IMR-90 (cell line): ENCODE data around the gene FAIM2. TPM values are rescaled to one million over a fixed set of nuclear protein-coding genes. Genes with fewer than 3 reads are reported as not detected.
"Not testable (repeated sequence)": the region's sequence is repeated elsewhere in the genome, so short reads cannot be mapped to it uniquely, and the experiment has no call there.

Experiments used
- ATAC-seq: fragments of 200-7000 bp; cut with Tn5 transposase; 2 replicates; pipeline ENCODE4 v1.9.1; 2020; ENCODE audit warnings: low read depth, mild to moderate bottlenecking, moderate library complexity
- BruUV-seq: library from RNA; stranded (reverse); fragments of 400-500 nt; replicated peaks from 2 replicates; lab custom pipeline; 2021; lab: Mats Ljungman, UMichigan
- CTCF ChIA-PET: fragments of 300-600 bp; formaldehyde crosslinking; extraction: SDS; loops from one replicate; lab custom pipeline; 2021; ENCODE audit warnings: antibody characterized with exemption; lab: Yijun Ruan, JAX
- POLR2A ChIA-PET: fragments of 300-600 bp; sonication (Branson Sonifier 250); formaldehyde crosslinking; loops from one replicate; lab custom pipeline; 2022; ENCODE audit warnings: antibody characterized with exemption; ENCODE audit not compliant: unreplicated experiment; lab: Charles Lee
- DNase-seq: peaks from one replicate; pipeline ENCODE4 v3.0.0; 2013
- H2AFZ ChIP-seq: replicated peaks from 2 replicates; pipeline ENCODE3; 2013; ENCODE audit warnings: low read length, mild to moderate bottlenecking; ENCODE audit not compliant: poor library complexity
- H2AK5ac ChIP-seq: 2 replicates; pipeline ENCODE4 v1.6.1; 2013; ENCODE audit warnings: low read depth, low read length, inconsistent platforms
- H2AK9ac ChIP-seq: replicated peaks from 2 replicates; pipeline ENCODE3; 2013; ENCODE audit warnings: mild to moderate bottlenecking, low read depth, low read length, moderate library complexity; ENCODE audit not compliant: poor library complexity
- H2BK120ac ChIP-seq: 2 replicates; pipeline ENCODE4 v1.6.1; 2013; ENCODE audit warnings: low read depth, low read length, inconsistent platforms
- H2BK15ac ChIP-seq: 3 replicates; pipeline ENCODE4 v1.6.1; 2013; ENCODE audit warnings: low read depth, low read length, inconsistent platforms
- H2BK20ac ChIP-seq: 2 replicates; pipeline ENCODE4 v1.6.1; 2013; ENCODE audit warnings: low read depth, mild to moderate bottlenecking, inconsistent platforms, low read length, moderate library complexity
- H2BK5ac ChIP-seq: 2 replicates; pipeline ENCODE4 v1.6.1; 2013; ENCODE audit warnings: mild to moderate bottlenecking, low read depth, low read length, inconsistent platforms; ENCODE audit not compliant: poor library complexity, severe bottlenecking
- H3K14ac ChIP-seq: replicated peaks from 2 replicates; pipeline ENCODE4 v1.6.1; 2013; ENCODE audit warnings: low read depth, low read length, inconsistent platforms
- H3K18ac ChIP-seq: 2 replicates; pipeline ENCODE4 v1.6.1; 2013; ENCODE audit warnings: low read depth, low read length, control low read depth
- H3K23ac ChIP-seq: 2 replicates; pipeline ENCODE4 v1.6.1; 2013; ENCODE audit warnings: low read depth, low read length, inconsistent platforms
- H3K27ac ChIP-seq: 2 replicates; pipeline ENCODE4 v1.5.1; 2013; ENCODE audit warnings: mild to moderate bottlenecking, control low read depth, low read length; ENCODE audit not compliant: insufficient read depth
- H3K27me3 ChIP-seq: 2 replicates; pipeline ENCODE4 v1.6.1; 2013; ENCODE audit warnings: low read length; ENCODE audit not compliant: control insufficient read depth, insufficient read depth
- H3K36me3 ChIP-seq: 2 replicates; pipeline ENCODE4 v1.6.1; 2013; ENCODE audit warnings: low read length, mixed read lengths; ENCODE audit not compliant: control insufficient read depth, insufficient read depth
- H3K4ac ChIP-seq: 2 replicates; pipeline ENCODE4 v1.6.1; 2013; ENCODE audit warnings: low read depth, low read length, inconsistent platforms
- H3K4me1 ChIP-seq: 2 replicates; pipeline ENCODE4 v1.6.1; 2013; ENCODE audit warnings: low read length, mixed read lengths; ENCODE audit not compliant: control insufficient read depth, insufficient read depth
- H3K4me2 ChIP-seq: 2 replicates; pipeline ENCODE4 v1.6.1; 2013; ENCODE audit warnings: low read depth, mild to moderate bottlenecking, control low read depth, low read length, moderate library complexity
- H3K4me3 ChIP-seq: 2 replicates; pipeline ENCODE4 v1.5.1; 2013; ENCODE audit warnings: low read depth, mild to moderate bottlenecking, control low read depth, low read length, moderate library complexity; ENCODE audit not compliant: insufficient read depth
- H3K56ac ChIP-seq: 2 replicates; pipeline ENCODE4 v1.6.1; 2013; ENCODE audit warnings: low read length, inconsistent platforms; ENCODE audit not compliant: insufficient read depth; ENCODE audit errors: extremely low read depth
- H3K79me1 ChIP-seq, 2 experiments: 2 replicates each; pipeline ENCODE4 v1.6.1; 2013; ENCODE audit warnings: low read length in 2 of 2, inconsistent platforms in 1 of 2, low read depth in 1 of 2
- H3K9ac ChIP-seq: 2 replicates; pipeline ENCODE4 v1.6.1; 2013; ENCODE audit warnings: low read depth, low read length, control low read depth
- H3K9me1 ChIP-seq: 2 replicates; pipeline ENCODE4 v1.6.1; 2013; ENCODE audit warnings: low read length, inconsistent platforms; ENCODE audit not compliant: insufficient read depth
- H3K9me3 ChIP-seq: 2 replicates; pipeline ENCODE4 v1.6.1; 2013; ENCODE audit warnings: low read length; ENCODE audit not compliant: control insufficient read depth, insufficient read depth
- H4K20me1 ChIP-seq: 2 replicates; pipeline ENCODE4 v1.6.1; 2013; ENCODE audit warnings: low read length, inconsistent platforms; ENCODE audit not compliant: insufficient read depth
- H4K5ac ChIP-seq: 2 replicates; pipeline ENCODE4 v1.6.1; 2013; ENCODE audit warnings: mild to moderate bottlenecking, low read depth, low read length, control low read depth
- H4K8ac ChIP-seq, 2 experiments: 2 replicates each; pipeline ENCODE4 v1.6.1; 2013; ENCODE audit warnings: low read depth in 2 of 2, low read length in 2 of 2, control low read depth in 1 of 2, inconsistent platforms in 1 of 2
- H4K91ac ChIP-seq: 2 replicates; pipeline ENCODE4 v1.6.1; 2013; ENCODE audit warnings: low read depth, low read length, inconsistent platforms; ENCODE audit not compliant: insufficient read depth
- CTCF ChIP-seq: conservative IDR thresholded peaks from 2 replicates; pipeline ENCODE4 v1.5.1; 2012; ENCODE audit warnings: mild to moderate bottlenecking, low read depth, low read length, improper control_type of control experiment
- MAZ ChIP-seq: IDR thresholded peaks from 2 replicates; pipeline ENCODE4 v1.6.1; 2012; ENCODE audit warnings: low read depth, mild to moderate bottlenecking, low read length, improper control_type of control experiment, moderate library complexity, borderline replicate concordance
- RAD21 ChIP-seq: IDR thresholded peaks from 2 replicates; pipeline ENCODE4 v1.6.1; 2012; ENCODE audit warnings: low read length, improper control_type of control experiment
- RCOR1 ChIP-seq: IDR thresholded peaks from 2 replicates; pipeline ENCODE4 v1.6.1; 2012; ENCODE audit warnings: mild to moderate bottlenecking, low read length, improper control_type of control experiment; ENCODE audit not compliant: insufficient replicate concordance
- WGBS, 2 experiments: methylation state at CpG; one replicate each; pipeline versions ENCODE4 v1.1.5 to v1.1.7; 2013; ENCODE audit warnings: missing lambda C conversion rate in 2 of 2; ENCODE audit not compliant: insufficient read length in 1 of 2; ENCODE audit errors: extremely low coverage in 2 of 2; 5-methylcytosine and 5-hydroxymethylcytosine counted together
- dilution Hi-C: fragments of 300-500 bp; cut with HindIII; formaldehyde crosslinking; loops from one replicate; pipeline ENCODE4 v1.14.3; 2018; ENCODE audit warnings: low sequenced_read_pairs; ENCODE audit not compliant: unreplicated experiment
- in situ Hi-C: fragments of 300-500 bp; cut with MboI; formaldehyde crosslinking; loops from 3 replicates; pipeline ENCODE4 v1.14.3; 2019; ENCODE audit warnings: low sequenced_read_pairs, inconsistent platforms, mixed read lengths
- intact Hi-C: fragments of 100-400 bp; cut with micrococcal nuclease; formaldehyde crosslinking; loops from 2 replicates; pipeline ENCODE4 v1.10.0; 2022
- polyA plus RNA-seq, 3 experiments: library from polyadenylated mRNA; depleted of rRNA; stranded (reverse); fragments of >200 nt; gene quantifications; 2 replicates each; pipeline ENCODE4 v1.2.3, GENCODE V29; 2012; ENCODE audit warnings: low replicate concordance in 1 of 3
- total RNA-seq: library from RNA; depleted of rRNA; stranded (reverse); fragments of >200 nt; gene quantifications from 2 replicates; pipeline ENCODE4 v1.2.3, GENCODE V29; 2012

Gene FAIM2
- total and polyA plus RNA-seq, 2 of the 4 experiments (the other 2 are of a cell fraction) = 0.72 to 5.3 TPM

GRCh38 chr12:49880756-49881414, 22.8 kb downstream of the FAIM2 start:
- CTCF ChIA-PET = no interaction called here
- dilution Hi-C loops = no loop called here
- intact Hi-C loops = no loop called here

GRCh38 chr12:49879065-49879464, 24.6 kb downstream of the FAIM2 start:
- H3K4me3 ChIP-seq, H4K8ac ChIP-seq, intact Hi-C loops, CTCF ChIA-PET, H3K36me3 ChIP-seq, in situ Hi-C loops, H2AK9ac ChIP-seq, H3K23ac ChIP-seq, H3K14ac ChIP-seq, H4K5ac ChIP-seq, H3K9me1 ChIP-seq, H2AFZ ChIP-seq, H2BK5ac ChIP-seq, H2AK5ac ChIP-seq, H4K20me1 ChIP-seq, H3K4me2 ChIP-seq, H3K18ac ChIP-seq, H3K27ac ChIP-seq, H3K9ac ChIP-seq, H3K79me1 ChIP-seq, DNase-seq, H3K4me1 ChIP-seq, H2BK20ac ChIP-seq, H3K4ac ChIP-seq, BruUV-seq, H3K56ac ChIP-seq, ATAC-seq, H2BK15ac ChIP-seq, H2BK120ac ChIP-seq, dilution Hi-C loops, H4K91ac ChIP-seq, POLR2A ChIA-PET, H3K9me3 ChIP-seq: not testable (repeated sequence)
- H3K27me3 ChIP-seq = peaks cover 25% of the 10 kb centered on the region
- 86% methylated on average over 2 of the region's 2 CpGs; no CpG with 5 or more reads in 1 of the 2 experiments for WGBS, 2 experiments

More at GRCh38 chr12:49880756-49881414, 22.8 kb downstream of the FAIM2 start:
- no peak overlapping the region for H4K5ac ChIP-seq
- DNase-seq = no peak
- no peak overlapping the region for H3K56ac ChIP-seq
- no peak overlapping the region for H3K27ac ChIP-seq
- no peak overlapping the region for H3K4ac ChIP-seq
- POLR2A ChIA-PET = no interaction called here
- ATAC-seq = no peak
- no peak overlapping the region for H2AK9ac ChIP-seq
- no peak overlapping the region for H3K14ac ChIP-seq
- in situ Hi-C loops = no loop called here
- no peak overlapping the region for H2BK15ac ChIP-seq
- H4K91ac ChIP-seq = no peak overlapping the region
- no peak overlapping the region for H3K4me3 ChIP-seq
- H3K18ac ChIP-seq = no peak overlapping the region
- no peaks in the 10 kb centered on the region for H3K79me1 ChIP-seq
- H3K36me3 ChIP-seq = no peaks in the 10 kb centered on the region
- no peak overlapping the region for H4K8ac ChIP-seq
- 80% methylated on average over 4 of the region's 5 CpGs; no CpG with 5 or more reads in 1 of the 2 experiments for WGBS, 2 experiments
- no peak overlapping the region for H2AK5ac ChIP-seq
- no peak overlapping the region for H3K4me2 ChIP-seq
- H2BK120ac ChIP-seq = no peak overlapping the region
- H3K9ac ChIP-seq = no peak overlapping the region
- peak overlapping the region; percentile 32 for H2AFZ ChIP-seq
- H3K23ac ChIP-seq = no peak overlapping the region
- no peaks in the 10 kb centered on the region for H3K4me1 ChIP-seq
- no peak overlapping the region for H2BK5ac ChIP-seq
- no peaks in the 10 kb centered on the region for H4K20me1 ChIP-seq
- no TSS peak for BruUV-seq
- no peak for TF ChIP-seq RAD21
- no peak for TF ChIP-seq MAZ
- no peak for TF ChIP-seq RCOR1
- TF ChIP-seq CTCF = no peak
- no peak overlapping the region for H2BK20ac ChIP-seq
- peaks cover 28% of the 10 kb centered on the region for H3K27me3 ChIP-seq
- H3K9me1 ChIP-seq = no peaks in the 10 kb centered on the region
- no peaks in the 10 kb centered on the region for H3K9me3 ChIP-seq
